Mucosa of stomach (tissue), 1 donor: Measurements from ENCODE around the gene AP1S1.
"Not testable (repeated sequence)": the region's sequence is repeated elsewhere in the genome, so short reads cannot be mapped to it uniquely, and the experiment has no call there.

Experiments used
- H3K27me3 ChIP-seq: one replicate; pipeline ENCODE4 v1.7.0; 2013; ENCODE audit warnings: mild to moderate bottlenecking, low read length; ENCODE audit not compliant: control insufficient read depth, insufficient read depth
- H3K36me3 ChIP-seq: one replicate; pipeline ENCODE4 v1.7.0; 2013; ENCODE audit warnings: low read length; ENCODE audit not compliant: control insufficient read depth, insufficient read depth
- H3K4me1 ChIP-seq: one replicate; pipeline ENCODE4 v1.7.0; 2013; ENCODE audit warnings: mild to moderate bottlenecking, low read length; ENCODE audit not compliant: control insufficient read depth, insufficient read depth
- H3K4me3 ChIP-seq: one replicate; pipeline ENCODE4 v1.7.0; 2013; ENCODE audit warnings: low read length
- H3K9ac ChIP-seq: one replicate; pipeline ENCODE4 v1.7.0; 2013; ENCODE audit warnings: mild to moderate bottlenecking, low read length, moderate library complexity
- H3K9me3 ChIP-seq: one replicate; pipeline ENCODE4 v1.7.0; 2013; ENCODE audit warnings: mild to moderate bottlenecking, low read length, moderate library complexity; ENCODE audit not compliant: control insufficient read depth
- donor health status: Pancreatic carcinoma.

The AP1S1 gene

GRCh38 chr7:101153969-101154692, at the start of gene AP1S1:
AP1S1 (plus strand) TSS chr7:101154476; CDS start chr7:101154515, 39 bp downstream.
- H3K9ac ChIP-seq, result peak within 1 kb of the TSS; percentile 75

DNA sequence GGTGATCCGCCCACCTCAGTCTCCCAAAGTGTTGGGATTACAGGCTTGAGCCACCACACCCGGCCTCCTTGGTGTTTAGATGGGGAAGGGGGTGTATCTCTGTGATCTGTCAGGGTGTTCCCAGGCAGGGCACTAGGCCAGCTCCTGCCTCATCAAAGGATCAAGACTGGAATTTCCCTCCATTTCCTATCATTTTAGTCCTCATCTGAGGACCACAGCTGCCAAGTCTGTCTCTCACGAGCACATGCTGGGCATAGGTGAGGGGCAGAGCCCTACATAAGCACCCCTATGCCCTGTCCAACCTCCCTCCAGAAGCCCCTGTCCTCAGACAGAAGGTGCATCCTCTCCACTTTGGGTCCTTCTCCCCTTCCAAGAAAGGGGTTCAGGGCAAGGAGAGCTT, 49.5 kb upstream of the AP1S1 start:
- no peaks in the 10 kb centered on the region for H3K36me3 ChIP-seq
- H3K27me3 ChIP-seq, result no peaks in the 10 kb centered on the region
- no peak overlapping the region for H3K9ac ChIP-seq
- H3K9me3 ChIP-seq, result no peaks in the 10 kb centered on the region
- no peak overlapping the region for H3K4me3 ChIP-seq
- H3K4me1 ChIP-seq, result peaks cover 27% of the 10 kb centered on the region

More at GRCh38 chr7:101153969-101154692, at the start of gene AP1S1:
- H3K4me1 ChIP-seq, result peaks cover 19% of the 10 kb centered on the region
- peak within 1 kb of the TSS; percentile 19 for H3K4me3 ChIP-seq
- H3K27me3 ChIP-seq, result no peaks in the 10 kb centered on the region
- no peaks in the 10 kb centered on the region for H3K9me3 ChIP-seq
- peaks cover 5% of the 10 kb centered on the region for H3K36me3 ChIP-seq

DNA sequence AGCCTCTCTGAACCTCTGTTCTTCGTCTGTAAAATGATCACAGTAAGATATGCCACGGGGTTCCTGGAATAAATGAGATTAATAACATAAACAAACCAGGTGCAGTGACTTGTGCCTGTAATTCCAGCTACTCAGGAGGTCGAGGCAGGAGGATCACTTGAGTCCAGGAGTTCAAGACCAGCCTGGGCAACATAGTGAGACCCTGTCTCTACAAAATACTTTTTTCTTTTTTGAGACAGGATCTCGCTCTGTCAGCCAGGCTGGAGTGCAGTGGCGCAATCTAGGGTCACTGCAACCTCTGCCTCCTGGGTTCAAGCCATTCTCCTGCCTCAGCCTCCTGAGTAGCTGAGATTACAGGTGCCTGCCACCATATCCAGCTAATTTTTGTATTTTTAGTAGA, 49.0 kb upstream of the AP1S1 start:
- H3K4me3 ChIP-seq, H3K36me3 ChIP-seq, H3K27me3 ChIP-seq, H3K9ac ChIP-seq, H3K9me3 ChIP-seq: not testable (repeated sequence)
- H3K4me1 ChIP-seq, result peaks cover 24% of the 10 kb centered on the region

- no peak overlapping the region for H3K9ac ChIP-seq
- H3K27me3 ChIP-seq, result no peaks in the 10 kb centered on the region
- peaks cover 19% of the 10 kb centered on the region for H3K4me1 ChIP-seq
- no peaks in the 10 kb centered on the region for H3K9me3 ChIP-seq
- no peak overlapping the region for H3K4me3 ChIP-seq
- no peaks in the 10 kb centered on the region for H3K36me3 ChIP-seq
These were observed 47.9 kb upstream of the AP1S1 start for GRCh38 chr7:101106386-101106785.

DNA sequence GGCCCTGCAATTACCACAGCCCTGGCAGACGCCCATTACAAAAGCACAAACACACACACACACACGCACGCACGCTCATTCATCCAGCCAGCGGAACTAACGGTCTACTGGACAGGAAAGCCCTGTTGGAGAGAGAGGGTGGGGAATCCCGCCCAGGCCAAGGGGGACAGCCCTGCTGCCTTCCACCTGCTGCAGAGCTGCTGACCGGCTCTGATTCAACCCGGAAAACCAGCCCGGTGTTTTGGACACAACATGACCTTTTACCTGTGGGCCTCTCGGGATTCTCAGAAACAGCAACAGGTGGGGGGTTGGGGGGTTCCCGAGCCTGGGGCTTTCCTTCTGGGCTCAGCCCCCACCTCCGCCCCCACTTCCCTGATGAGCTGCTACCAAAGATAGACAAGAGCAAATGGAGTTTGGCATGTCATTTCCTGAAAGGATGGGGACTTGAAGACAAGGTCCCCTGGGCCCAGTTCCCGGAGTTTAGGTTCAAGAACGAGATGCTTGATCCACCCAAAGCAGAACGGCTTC, 45.9 kb upstream of the AP1S1 start:
- Histone ChIP-seq H3K4me3 (no peak overlapping the region), H3K36me3 (no peaks in the 10 kb centered on the region), H3K27me3 (no peaks in the 10 kb centered on the region), H3K9me3 (no peaks in the 10 kb centered on the region), H3K4me1 (peaks cover 10% of the 10 kb centered on the region), H3K9ac (no peak overlapping the region)

GRCh38 chr7:101108961-101109360, 45.3 kb upstream of the AP1S1 start:
- H3K4me1 ChIP-seq, result peaks cover 4% of the 10 kb centered on the region
- H3K9me3 ChIP-seq, result no peaks in the 10 kb centered on the region

DNA sequence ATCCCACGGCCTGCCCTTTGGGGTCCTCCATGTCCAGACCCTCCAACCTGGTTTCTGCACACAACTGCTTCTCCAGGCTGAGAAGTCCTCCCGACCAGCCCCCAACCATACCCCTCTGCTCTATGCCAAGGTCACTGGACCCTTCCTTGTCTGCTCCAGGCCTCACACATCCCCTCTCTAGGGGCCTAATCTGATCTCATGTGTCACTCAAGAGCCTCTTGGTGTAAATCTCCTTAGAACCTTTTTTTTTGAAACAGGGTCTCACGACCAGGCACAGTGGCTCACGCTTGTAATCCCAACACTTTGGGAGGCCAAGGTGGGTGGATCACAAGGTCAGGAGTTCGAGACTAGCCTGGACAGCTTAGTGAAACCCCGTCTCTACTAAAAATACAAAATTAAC, 44.9 kb upstream of the AP1S1 start:
- H3K27me3 ChIP-seq, result no peaks in the 10 kb centered on the region
- H3K4me3 ChIP-seq, result no peak overlapping the region
- H3K4me1 ChIP-seq, result peaks cover under 1% of the 10 kb centered on the region
- H3K36me3 ChIP-seq, result no peaks in the 10 kb centered on the region
- H3K9me3 ChIP-seq, result no peaks in the 10 kb centered on the region
- no peak overlapping the region for H3K9ac ChIP-seq

More at GRCh38 chr7:101108961-101109360, 45.3 kb upstream of the AP1S1 start:
- Histone ChIP-seq H3K4me3 (no peak overlapping the region), H3K36me3 (no peaks in the 10 kb centered on the region), H3K9ac (no peak overlapping the region), H3K27me3 (no peaks in the 10 kb centered on the region)

DNA sequence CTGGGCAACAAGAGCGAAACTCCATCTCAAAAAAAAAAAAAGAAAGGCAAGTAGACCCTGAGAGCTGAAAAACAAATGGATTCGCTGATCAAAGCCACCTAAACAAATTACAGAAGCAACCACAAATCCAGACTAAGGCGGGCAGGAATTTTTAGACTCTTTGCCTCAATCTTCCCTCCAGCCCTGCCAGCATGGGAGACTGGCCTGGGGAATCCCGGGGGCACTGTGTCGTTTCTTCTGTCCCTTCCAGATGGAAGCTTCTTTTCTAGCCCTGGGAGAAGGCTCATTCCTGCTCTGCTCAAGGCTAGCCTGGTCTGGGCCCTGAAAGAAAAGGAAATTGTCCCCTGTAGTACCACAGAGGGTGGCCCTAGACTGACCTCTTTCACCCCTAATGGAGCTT, 43.0 kb upstream of the AP1S1 start:
- no peak overlapping the region for H3K9ac ChIP-seq
- no peaks in the 10 kb centered on the region for H3K27me3 ChIP-seq
- H3K4me3 ChIP-seq, result no peak overlapping the region
- H3K36me3 ChIP-seq, result no peaks in the 10 kb centered on the region
- H3K4me1 ChIP-seq, result no peaks in the 10 kb centered on the region
- H3K9me3 ChIP-seq, result no peaks in the 10 kb centered on the region

DNA sequence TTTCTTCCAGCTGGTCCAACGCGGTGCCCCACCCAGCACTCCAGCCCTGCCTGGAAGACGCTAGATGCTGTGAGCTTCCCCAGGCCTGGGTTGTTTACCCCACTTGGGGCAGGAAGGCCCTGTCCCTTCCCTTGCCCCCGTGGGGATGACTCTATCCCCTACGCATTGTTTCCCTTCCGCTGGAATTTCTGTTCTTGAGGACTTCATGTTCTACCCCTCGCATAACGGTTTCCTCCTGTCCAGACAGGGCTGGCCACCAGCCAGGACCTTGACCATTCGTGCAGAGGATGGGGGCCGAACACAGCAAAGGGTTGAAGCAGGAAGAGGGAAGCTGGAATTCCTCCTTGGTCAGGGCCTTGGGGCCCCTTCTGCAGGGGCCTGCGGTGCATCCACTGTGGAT, 42.0 kb upstream of the AP1S1 start:
- Histone ChIP-seq H3K4me1 (no peaks in the 10 kb centered on the region), H3K9me3 (no peaks in the 10 kb centered on the region), H3K27me3 (no peaks in the 10 kb centered on the region), H3K9ac (no peak overlapping the region), H3K36me3 (no peaks in the 10 kb centered on the region), H3K4me3 (no peak overlapping the region)

DNA sequence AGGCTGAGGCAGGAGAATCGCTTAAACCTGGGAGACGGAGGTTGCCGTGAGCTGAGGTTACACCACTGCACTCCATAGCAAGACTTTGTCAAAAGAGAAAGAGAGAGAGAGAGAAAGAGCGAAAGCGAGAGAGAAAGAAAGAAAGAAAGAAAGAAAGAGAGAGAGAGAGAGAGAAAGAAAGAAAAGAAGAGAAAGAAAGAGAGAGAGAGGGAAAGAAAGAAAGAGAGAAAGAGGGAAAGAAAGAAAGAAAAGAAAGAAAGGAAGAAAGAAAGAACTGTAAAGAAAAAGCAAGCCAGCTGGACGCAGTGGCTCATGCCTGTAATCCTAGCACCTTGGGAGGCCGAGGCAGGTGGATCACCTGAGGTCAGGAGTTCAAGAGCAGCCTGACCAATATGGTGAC, 41.1 kb upstream of the AP1S1 start:
- not testable (repeated sequence) for H3K4me1 ChIP-seq, H3K36me3 ChIP-seq, H3K27me3 ChIP-seq, H3K4me3 ChIP-seq, H3K9me3 ChIP-seq, H3K9ac ChIP-seq

GRCh38 chr7:101113836-101114235, 40.4 kb upstream of the AP1S1 start:
- H3K27me3 ChIP-seq, result no peaks in the 10 kb centered on the region
- no peaks in the 10 kb centered on the region for H3K9me3 ChIP-seq
- H3K4me1 ChIP-seq, result no peaks in the 10 kb centered on the region
- H3K9ac ChIP-seq, result no peak overlapping the region
- H3K36me3 ChIP-seq, result no peaks in the 10 kb centered on the region
- H3K4me3 ChIP-seq, result no peak overlapping the region

DNA sequence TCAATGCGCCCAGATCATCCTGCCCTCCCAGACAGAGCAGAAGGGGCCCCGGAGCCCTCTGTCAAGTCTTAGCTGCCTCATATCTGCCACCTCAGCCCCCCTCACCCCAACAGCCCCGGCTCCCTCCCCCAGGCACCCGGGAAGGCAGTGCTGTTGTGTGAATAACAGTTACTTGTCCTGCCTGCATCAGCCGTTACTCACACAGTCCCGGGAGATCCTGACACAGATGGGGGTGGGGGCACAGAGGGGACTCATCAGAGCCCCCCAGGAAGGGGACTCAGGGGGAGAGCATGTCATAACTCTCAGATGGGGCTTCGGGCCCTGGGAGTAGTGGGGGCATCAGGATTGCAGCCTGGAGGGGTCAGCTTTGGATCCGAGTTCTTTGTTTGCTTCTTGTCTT, 39.8 kb upstream of the AP1S1 start:
- Histone ChIP-seq H3K36me3 (no peaks in the 10 kb centered on the region), H3K4me1 (no peaks in the 10 kb centered on the region), H3K9ac (no peak overlapping the region), H3K4me3 (no peak overlapping the region), H3K9me3 (no peaks in the 10 kb centered on the region), H3K27me3 (no peaks in the 10 kb centered on the region)
